Stimulated activated memory B cell treated with anti-CD40 and anti-IgM and Interleukin-4, amounts not matched to agents 10 μg/mL and 1 μg/mL and 100 μg/mL, for 72 hours (primary cell): ENCODE results near the gene KCNJ14.
A peak's percentile ranks its signal among the peaks of the same experiment; 100 is the strongest.
"Not testable (repeated sequence)": the region's sequence is repeated elsewhere in the genome, so short reads cannot be mapped to it uniquely, and the experiment has no call there.

Experiments
- ATAC-seq: fragments of 150-1000 bp; cut with Tn5 transposase; 2 replicates; pipeline ENCODE4 v1.10.0; 2021
- H3K27ac Mint-ChIP-seq: one replicate; pipeline ENCODE4 v1.8.0; 2022; ENCODE audit warnings: mild to moderate bottlenecking, mixed read lengths
- H3K27me3 Mint-ChIP-seq: one replicate; pipeline ENCODE4 v1.8.0; 2022; ENCODE audit warnings: mixed read lengths
- H3K36me3 Mint-ChIP-seq: one replicate; pipeline ENCODE4 v1.8.0; 2022; ENCODE audit warnings: mixed read lengths
- H3K4me1 Mint-ChIP-seq: one replicate; pipeline ENCODE4 v1.8.0; 2022; ENCODE audit warnings: mixed read lengths
- H3K4me3 Mint-ChIP-seq: one replicate; pipeline ENCODE4 v1.8.0; 2022; ENCODE audit warnings: mild to moderate bottlenecking, moderate library complexity, mixed read lengths
- H3K9me3 Mint-ChIP-seq: one replicate; pipeline ENCODE4 v1.8.0; 2022; ENCODE audit warnings: mixed read lengths

The KCNJ14 gene

GRCh38 chr19:48487544-48487943, 32.2 kb downstream of the KCNJ14 start:
- ATAC-seq = no peak
- no peak overlapping the region for H3K27ac Mint-ChIP-seq
- H3K4me1 Mint-ChIP-seq = peaks cover 26% of the 10 kb centered on the region
- H3K4me3 Mint-ChIP-seq = no peak overlapping the region
- H3K36me3 Mint-ChIP-seq = peaks cover 2% of the 10 kb centered on the region
- H3K9me3 Mint-ChIP-seq = peaks cover 2% of the 10 kb centered on the region
- H3K27me3 Mint-ChIP-seq = peaks cover 46% of the 10 kb centered on the region

- Mint-ChIP-seq H3K9me3 (peaks cover 5% of the 10 kb centered on the region), H3K4me3 (no peak overlapping the region), H3K27ac (no peak overlapping the region), H3K36me3 (peaks cover 6% of the 10 kb centered on the region), H3K27me3 (peaks cover 50% of the 10 kb centered on the region), H3K4me1 (peaks cover 30% of the 10 kb centered on the region)
- no peak for ATAC-seq
These were observed 32.6 kb downstream of the KCNJ14 start for GRCh38 chr19:48487948-48488347.

DNA sequence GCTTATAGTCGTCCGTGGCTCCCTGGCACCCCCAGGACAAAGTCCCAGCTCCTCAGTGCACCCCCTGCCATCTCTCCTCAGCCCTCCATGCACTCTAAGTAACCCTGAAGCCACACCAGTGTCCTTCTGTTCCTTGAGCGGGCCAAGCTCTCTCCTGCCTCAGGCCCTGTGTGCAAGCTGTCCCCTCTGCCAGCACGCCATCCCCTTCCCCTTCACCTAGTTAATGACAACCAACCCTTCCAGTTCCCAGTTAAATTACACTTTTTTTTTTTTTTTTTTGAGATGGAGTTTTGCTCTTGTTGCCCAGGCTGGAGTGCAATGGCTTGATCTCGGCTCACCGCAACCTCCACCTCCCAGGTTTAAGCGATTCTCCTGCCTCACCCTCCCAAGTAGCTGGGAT, 33.1 kb downstream of the KCNJ14 start:
- peaks cover 53% of the 10 kb centered on the region for H3K27me3 Mint-ChIP-seq
- not testable (repeated sequence) for H3K27ac Mint-ChIP-seq, ATAC-seq, H3K9me3 Mint-ChIP-seq, H3K36me3 Mint-ChIP-seq, H3K4me3 Mint-ChIP-seq
- peaks cover 34% of the 10 kb centered on the region for H3K4me1 Mint-ChIP-seq

- H3K4me3 Mint-ChIP-seq = no peak overlapping the region
- peak; percentile 76 for ATAC-seq
These were observed 34.3 kb downstream of the KCNJ14 start for GRCh38 chr19:48489608-48490216.

GRCh38 chr19:48490981-48491792, 35.8 kb downstream of the KCNJ14 start:
- peaks cover 5% of the 10 kb centered on the region for H3K9me3 Mint-ChIP-seq
- peaks cover 47% of the 10 kb centered on the region for H3K4me1 Mint-ChIP-seq
- peaks cover 69% of the 10 kb centered on the region for H3K27me3 Mint-ChIP-seq
- peak; percentile 53 for ATAC-seq
- peaks cover 12% of the 10 kb centered on the region for H3K36me3 Mint-ChIP-seq
- peak overlapping the region; percentile 70 for H3K4me3 Mint-ChIP-seq
- H3K27ac Mint-ChIP-seq = peak overlapping the region; percentile 74

More at GRCh38 chr19:48489608-48490216, 34.3 kb downstream of the KCNJ14 start:
- Mint-ChIP-seq H3K36me3 (peaks cover 12% of the 10 kb centered on the region), H3K27ac (no peak overlapping the region), H3K27me3 (peaks cover 54% of the 10 kb centered on the region), H3K4me1 (peaks cover 41% of the 10 kb centered on the region), H3K9me3 (peaks cover 5% of the 10 kb centered on the region)

- no peak for ATAC-seq
- H3K27ac Mint-ChIP-seq = peak overlapping the region; percentile 13
- peaks cover 74% of the 10 kb centered on the region for H3K27me3 Mint-ChIP-seq
- H3K4me1 Mint-ChIP-seq = peaks cover 47% of the 10 kb centered on the region
- H3K9me3 Mint-ChIP-seq = peaks cover 5% of the 10 kb centered on the region
- peaks cover 12% of the 10 kb centered on the region for H3K36me3 Mint-ChIP-seq
- peak overlapping the region; percentile 36 for H3K4me3 Mint-ChIP-seq
These were observed 36.4 kb downstream of the KCNJ14 start for GRCh38 chr19:48491793-48492123.

DNA sequence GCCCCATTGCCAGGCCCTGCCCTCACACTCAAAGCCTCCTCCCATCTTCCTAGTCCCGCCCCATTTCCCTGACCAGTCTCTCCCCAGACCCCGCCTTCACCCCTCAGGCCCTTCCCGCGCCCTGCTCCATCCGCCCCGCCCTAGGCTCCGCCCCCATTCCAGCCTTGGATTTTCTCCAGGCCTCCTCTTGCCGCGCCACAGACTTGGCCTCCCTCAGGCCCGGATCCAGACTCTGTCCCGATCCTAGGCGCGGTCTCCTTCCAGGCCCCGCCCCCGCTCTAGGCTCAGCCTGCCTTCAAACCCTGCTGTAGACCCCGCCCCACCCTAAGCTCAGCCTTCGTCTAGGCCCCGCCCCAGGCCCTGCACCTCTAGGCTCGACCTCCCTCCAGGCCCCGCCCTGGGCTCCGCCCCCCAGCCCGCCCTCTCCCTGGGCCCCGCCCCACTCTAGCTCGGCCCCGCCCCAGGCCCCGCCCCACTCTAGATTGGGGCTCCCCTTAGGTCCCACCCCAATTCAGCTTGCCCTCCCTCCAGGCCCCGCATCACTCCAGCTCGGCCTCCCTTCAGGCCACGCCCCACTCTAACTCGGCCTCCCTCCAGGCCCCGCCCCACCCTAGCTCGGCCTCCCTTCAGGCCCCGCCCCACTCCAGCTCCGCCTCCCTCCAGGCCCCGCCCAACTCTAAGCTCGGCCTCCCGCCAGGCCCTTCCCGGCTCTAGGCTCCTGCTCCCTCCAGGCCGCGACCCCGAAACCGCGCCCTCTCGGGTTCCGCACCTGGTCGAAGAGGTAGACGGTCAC, 37.7 kb downstream of the KCNJ14 start:
- peaks cover 12% of the 10 kb centered on the region for H3K36me3 Mint-ChIP-seq
- ATAC-seq = peak; percentile 71
- H3K4me1 Mint-ChIP-seq = peaks cover 51% of the 10 kb centered on the region
- peaks cover 5% of the 10 kb centered on the region for H3K9me3 Mint-ChIP-seq
- H3K4me3 Mint-ChIP-seq = peak overlapping the region; percentile 73
- H3K27ac Mint-ChIP-seq = peak overlapping the region; percentile 13
- peaks cover 82% of the 10 kb centered on the region for H3K27me3 Mint-ChIP-seq

DNA sequence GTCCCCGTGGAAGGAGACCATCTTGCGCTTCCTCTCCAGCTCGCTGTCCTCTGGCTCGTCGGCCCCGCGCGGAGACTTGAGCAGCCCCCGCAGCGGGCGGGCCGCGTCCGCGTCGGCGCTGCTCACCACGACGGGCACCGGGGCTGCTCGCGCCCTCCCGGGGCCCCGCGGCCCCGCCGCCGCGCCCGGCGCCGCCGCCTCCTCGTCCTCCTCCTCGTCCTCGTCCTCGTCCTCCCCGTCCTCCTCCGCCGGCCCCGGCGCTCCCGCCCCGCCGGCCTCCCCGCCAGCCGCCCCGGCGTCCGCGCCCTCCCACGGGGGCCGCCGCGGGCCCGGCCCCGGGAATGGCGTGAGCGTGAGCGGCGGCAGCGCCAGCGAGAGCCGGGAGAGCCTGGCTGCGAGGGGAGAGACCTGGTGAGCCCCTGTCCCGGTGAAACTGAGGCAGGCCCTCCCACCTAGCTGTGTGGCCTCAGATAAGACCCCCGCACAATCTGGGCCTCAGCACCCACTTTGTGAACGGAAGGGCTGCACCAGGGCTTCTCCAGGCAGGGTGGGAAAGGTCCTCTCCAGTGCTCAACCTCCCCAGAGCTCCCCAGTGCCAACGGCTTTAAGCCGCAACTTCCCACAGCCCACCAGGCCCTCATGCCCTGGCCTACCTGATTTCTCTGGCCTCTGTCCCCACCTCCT, 38.5 kb downstream of the KCNJ14 start:
- ATAC-seq = no peak
- peaks cover 5% of the 10 kb centered on the region for H3K9me3 Mint-ChIP-seq
- H3K4me1 Mint-ChIP-seq = peaks cover 53% of the 10 kb centered on the region
- H3K27ac Mint-ChIP-seq = peak overlapping the region; percentile 67
- H3K27me3 Mint-ChIP-seq = peaks cover 79% of the 10 kb centered on the region
- H3K36me3 Mint-ChIP-seq = peaks cover 12% of the 10 kb centered on the region
- H3K4me3 Mint-ChIP-seq = peak overlapping the region; percentile 65

- Mint-ChIP-seq H3K4me3 (no peak overlapping the region), H3K27ac (no peak overlapping the region), H3K36me3 (peaks cover 12% of the 10 kb centered on the region), H3K4me1 (peaks cover 49% of the 10 kb centered on the region), H3K9me3 (peaks cover 5% of the 10 kb centered on the region), H3K27me3 (peaks cover 88% of the 10 kb centered on the region)
- no peak for ATAC-seq
These were observed 40.0 kb downstream of the KCNJ14 start for GRCh38 chr19:48495396-48495795.

- Mint-ChIP-seq H3K36me3 (peaks cover 12% of the 10 kb centered on the region), H3K27me3 (peaks cover 90% of the 10 kb centered on the region), H3K4me1 (peaks cover 53% of the 10 kb centered on the region), H3K4me3 (no peak overlapping the region), H3K9me3 (peaks cover 7% of the 10 kb centered on the region), H3K27ac (no peak overlapping the region)
- no peak for ATAC-seq
These were observed 41.8 kb downstream of the KCNJ14 start for GRCh38 chr19:48496959-48497727.

DNA sequence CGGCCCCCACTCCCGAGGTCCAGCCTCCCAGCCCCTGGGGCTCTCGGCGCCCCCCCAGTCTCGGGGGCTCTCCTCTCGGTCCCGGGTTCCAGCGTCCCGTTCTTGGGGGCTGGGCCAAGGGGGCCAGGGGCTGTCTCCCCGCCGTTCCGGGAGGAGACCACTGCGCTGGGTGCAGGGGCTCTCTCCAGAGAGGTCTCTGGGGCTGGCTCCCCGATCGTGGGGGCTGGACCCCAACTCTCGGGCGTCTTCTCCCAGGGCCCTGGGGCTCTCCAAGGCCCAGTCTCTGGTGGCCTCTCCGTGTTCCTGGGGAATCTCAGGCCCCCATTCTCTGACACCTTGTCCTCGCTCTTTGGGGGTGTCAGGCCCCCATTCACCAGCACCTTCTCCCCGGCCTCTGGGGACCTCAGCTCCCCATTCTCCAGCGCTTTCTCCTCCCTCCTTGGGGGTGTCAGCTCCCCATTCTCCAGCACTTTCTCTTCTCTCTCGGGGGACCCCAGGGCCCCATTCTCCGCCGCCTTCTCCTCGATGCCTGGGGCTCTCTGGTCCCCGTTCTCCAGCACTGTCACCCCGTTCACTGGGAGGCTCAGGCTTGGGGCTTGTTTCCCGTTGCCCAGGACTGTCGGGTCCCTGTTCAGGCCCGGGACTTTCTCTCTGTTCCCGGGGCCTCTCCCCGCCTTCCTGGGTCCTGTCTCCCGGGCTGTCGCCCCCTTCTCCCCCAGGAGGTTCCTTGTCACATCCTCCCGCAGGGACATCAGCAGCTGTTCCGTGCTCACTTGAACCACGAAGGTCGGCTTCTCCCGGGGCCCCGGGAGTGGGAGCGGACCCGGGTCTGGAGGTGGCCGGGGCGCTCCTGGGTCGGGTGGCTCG, 42.6 kb downstream of the KCNJ14 start:
- no peak overlapping the region for H3K27ac Mint-ChIP-seq
- H3K36me3 Mint-ChIP-seq = peaks cover 6% of the 10 kb centered on the region
- H3K4me3 Mint-ChIP-seq = peak overlapping the region; percentile 42
- H3K4me1 Mint-ChIP-seq = peaks cover 53% of the 10 kb centered on the region
- peaks cover 81% of the 10 kb centered on the region for H3K27me3 Mint-ChIP-seq
- no peak for ATAC-seq
- peaks cover 3% of the 10 kb centered on the region for H3K9me3 Mint-ChIP-seq

GRCh38 chr19:48498595-48499311, 43.4 kb downstream of the KCNJ14 start:
- peaks cover 3% of the 10 kb centered on the region for H3K9me3 Mint-ChIP-seq
- H3K4me3 Mint-ChIP-seq = no peak overlapping the region
- peaks cover 56% of the 10 kb centered on the region for H3K4me1 Mint-ChIP-seq
- H3K27me3 Mint-ChIP-seq = peaks cover 73% of the 10 kb centered on the region
- H3K27ac Mint-ChIP-seq = no peak overlapping the region
- peaks cover 5% of the 10 kb centered on the region for H3K36me3 Mint-ChIP-seq
- no peak for ATAC-seq
